ENCODE results near the gene POP4. TPM values are rescaled to one million over a fixed set of nuclear protein-coding genes. Genes with fewer than 3 reads are reported as not detected.

POP4 gene
- total and polyA plus RNA-seq, 2 of the 4 experiments (the other 2 are of a cell fraction), result 65.1 to 87.2 TPM

- no TSS peak for BruUV-seq (replicated peaks)
- CTCF ChIA-PET, result interaction anchor here (2.2 kb wide), 1 partner anchor 56 kb away, joined by 7 read pairs; no protein-coding TSS in a partner anchor
- H2AFZ ChIP-seq (replicated peaks; ENCODE audit: low read length, poor library complexity), result peak overlapping the region; percentile 67
Observed at GRCh38 chr19:29660835-29661234, 54.8 kb downstream of the POP4 start.

More at GRCh38 chr19:29660835-29661234, 54.8 kb downstream of the POP4 start:
- in situ Hi-C loops (cut with MboI; ENCODE audit: low sequenced_read_pairs) (no loop called here), dilution Hi-C loops (cut with HindIII; ENCODE audit: low sequenced_read_pairs, unreplicated experiment) (no loop called here), intact Hi-C loops (cut with micrococcal nuclease) (no loop called here)
- Histone ChIP-seq H2AK9ac (replicated peaks; ENCODE audit: low read depth, low read length, poor library complexity) (peak overlapping the region; percentile 9), H3K4me2 (ENCODE audit: low read depth, low read length) (no peak overlapping the region), H3K23ac (ENCODE audit: low read depth, low read length) (no peak overlapping the region), H3K9me1 (ENCODE audit: insufficient read depth, low read length) (peaks cover 12% of the 10 kb centered on the region), H3K56ac (ENCODE audit: extremely low read depth, insufficient read depth, low read length) (no peak overlapping the region), H3K36me3 (ENCODE audit: control insufficient read depth, insufficient read depth, low read length) (no peaks in the 10 kb centered on the region), H2BK20ac (ENCODE audit: low read depth, low read length) (no peak overlapping the region; the same call in 1 of the 2 replicates), H3K4me1 (ENCODE audit: control insufficient read depth, insufficient read depth, low read length) (peaks cover 19% of the 10 kb centered on the region), H4K8ac (ENCODE audit: low read depth in 2 of 2, low read length in 2 of 2) (no peak overlapping the region; a peak in 2 of 4 replicates), H4K5ac (ENCODE audit: low read depth, low read length) (no peak overlapping the region), H4K20me1 (ENCODE audit: insufficient read depth, low read length) (no peaks in the 10 kb centered on the region), H3K9ac (ENCODE audit: low read depth, low read length) (no peak overlapping the region), H2AK5ac (ENCODE audit: low read depth, low read length) (peak overlapping the region; percentile 80; the same call in 1 of the 2 replicates), H3K27me3 (ENCODE audit: control insufficient read depth, insufficient read depth, low read length) (no peaks in the 10 kb centered on the region; the same call in 1 of the 2 replicates), H3K18ac (ENCODE audit: low read depth, low read length) (no peak overlapping the region; the same call in 1 of the 2 replicates), H3K79me1 (ENCODE audit: low read depth in 1 of 2, low read length in 2 of 2) (peaks cover 0 to 10% of the 10 kb centered on the region in 2 experiments; a peak in 1 of 4 replicates), H3K14ac (replicated peaks; ENCODE audit: low read depth, low read length) (0 out of 2 replicates have a peak overlapping the region, but pooled peaks have one; percentile 30), H3K27ac (ENCODE audit: insufficient read depth, low read length) (no peak overlapping the region), H2BK5ac (ENCODE audit: low read depth, low read length, poor library complexity, severe bottlenecking) (peak overlapping the region; percentile 17), H4K91ac (ENCODE audit: insufficient read depth, low read depth, low read length) (peak overlapping the region; percentile 11; the same call in 1 of the 2 replicates), H2BK120ac (ENCODE audit: low read depth, low read length) (peak overlapping the region; percentile 10; the same call in 1 of the 2 replicates), H3K4ac (ENCODE audit: low read depth, low read length) (peak overlapping the region; percentile 52; the same call in 1 of the 2 replicates), H2BK15ac (ENCODE audit: low read depth, low read length) (peak overlapping the region; percentile 76; the same call in 1 of the 3 replicates), H3K9me3 (ENCODE audit: control insufficient read depth, insufficient read depth, low read length) (no peaks in the 10 kb centered on the region), H3K4me3 (ENCODE audit: insufficient read depth, low read depth, low read length) (no peak overlapping the region)
- POLR2A ChIA-PET (ENCODE audit: unreplicated experiment), result no interaction called here
- WGBS, 2 experiments (ENCODE audit: extremely low coverage in 2 of 2, insufficient read length in 1 of 2), result 100% methylated on average over 1 of the region's 10 CpGs; no CpG with 5 or more reads in 1 of the 2 experiments
- DNase-seq (no peak), ATAC-seq (ENCODE audit: low read depth) (no peak)
- TF ChIP-seq USF2 (IDR thresholded peaks at IDR 0.05; ENCODE audit: low read depth, low read length) (no peak), CHD1 (IDR thresholded peaks at IDR 0.05; ENCODE audit: low read depth, low read length) (no peak), CEBPB (IDR thresholded peaks at IDR 0.05; ENCODE audit: low read depth, low read length) (no peak), NFE2L2 (IDR thresholded peaks at IDR 0.05; ENCODE audit: low read depth, low read length) (no peak)
